ENCODE measurements around the gene LBR.

DNA sequence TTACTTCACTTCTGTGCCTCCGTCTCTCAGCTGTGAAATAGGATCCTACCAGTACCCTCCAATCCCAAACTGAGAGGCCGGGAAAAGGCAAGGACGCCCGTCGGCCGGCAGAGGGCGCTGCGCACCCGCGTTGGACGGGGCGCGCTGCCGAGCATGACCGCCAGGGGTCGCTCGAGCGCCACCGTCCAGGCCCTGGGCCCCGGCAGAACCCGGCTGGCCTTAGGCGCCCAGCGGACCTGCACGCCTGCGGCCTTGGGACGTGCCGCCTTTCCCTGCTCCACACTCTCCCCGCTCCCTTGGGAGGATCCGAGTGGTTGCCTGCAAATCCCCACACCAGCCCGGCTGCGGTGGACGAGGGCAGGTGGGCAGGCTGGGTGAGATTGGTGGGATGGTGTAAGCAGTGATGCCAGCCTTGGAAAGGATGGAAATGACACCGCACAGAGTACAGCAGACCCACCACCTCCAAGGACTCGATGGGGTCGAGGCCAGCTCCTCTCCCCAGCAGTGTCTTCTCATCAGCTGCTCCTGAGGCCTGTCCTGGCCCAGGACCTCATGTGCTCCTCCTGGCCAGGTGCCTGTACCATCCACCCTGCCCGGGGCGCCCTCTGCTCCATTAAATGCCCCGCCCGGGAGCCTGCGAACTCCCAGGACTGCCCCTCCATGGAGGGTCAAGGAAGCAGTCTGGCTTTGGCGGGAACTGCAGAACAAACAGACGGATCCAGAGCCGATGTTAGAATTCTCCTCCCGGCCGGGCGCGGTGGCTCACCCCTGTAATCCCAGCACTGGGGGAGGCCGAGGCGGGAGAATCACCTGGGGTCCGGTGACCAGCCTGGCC is 47.4 kb upstream of the LBR start:
- TF ChIP-seq POLR2A (IDR thresholded peaks at IDR 0.05; ENCODE audit: low read depth, low read length): peak; percentile 74
- TF ChIP-seq, protein P1, sequence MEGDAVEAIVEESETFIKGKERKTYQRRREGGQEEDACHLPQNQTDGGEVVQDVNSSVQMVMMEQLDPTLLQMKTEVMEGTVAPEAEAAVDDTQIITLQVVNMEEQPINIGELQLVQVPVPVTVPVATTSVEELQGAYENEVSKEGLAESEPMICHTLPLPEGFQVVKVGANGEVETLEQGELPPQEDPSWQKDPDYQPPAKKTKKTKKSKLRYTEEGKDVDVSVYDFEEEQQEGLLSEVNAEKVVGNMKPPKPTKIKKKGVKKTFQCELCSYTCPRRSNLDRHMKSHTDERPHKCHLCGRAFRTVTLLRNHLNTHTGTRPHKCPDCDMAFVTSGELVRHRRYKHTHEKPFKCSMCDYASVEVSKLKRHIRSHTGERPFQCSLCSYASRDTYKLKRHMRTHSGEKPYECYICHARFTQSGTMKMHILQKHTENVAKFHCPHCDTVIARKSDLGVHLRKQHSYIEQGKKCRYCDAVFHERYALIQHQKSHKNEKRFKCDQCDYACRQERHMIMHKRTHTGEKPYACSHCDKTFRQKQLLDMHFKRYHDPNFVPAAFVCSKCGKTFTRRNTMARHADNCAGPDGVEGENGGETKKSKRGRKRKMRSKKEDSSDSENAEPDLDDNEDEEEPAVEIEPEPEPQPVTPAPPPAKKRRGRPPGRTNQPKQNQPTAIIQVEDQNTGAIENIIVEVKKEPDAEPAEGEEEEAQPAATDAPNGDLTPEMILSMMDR (conservative IDR thresholded peaks at IDR 0.05; ENCODE audit: low read depth, low read length): peak; percentile 100; the same call in 1 of the 2 replicates
- TF ChIP-seq NFE2L2 (IDR thresholded peaks at IDR 0.05; ENCODE audit: low read depth, low read length): 0 out of 2 replicates have a peak, but pooled peaks have one; percentile 6
- TF ChIP-seq BHLHE40 (IDR thresholded peaks at IDR 0.05; ENCODE audit: low read depth, low read length): no peak
- TF ChIP-seq RFX5 (IDR thresholded peaks at IDR 0.05; ENCODE audit: low read depth, low read length): no peak
- TF ChIP-seq SMC3 (IDR thresholded peaks at IDR 0.05; ENCODE audit: low read depth, low read length): peak; percentile 100
- no peak for TF ChIP-seq CEBPB (IDR thresholded peaks at IDR 0.05; ENCODE audit: low read depth, low read length)
- no peak for TF ChIP-seq FOS (IDR thresholded peaks at IDR 0.05; ENCODE audit: low read depth, low read length)
- peak; percentile 100 for TF ChIP-seq RAD21 (IDR thresholded peaks at IDR 0.05; ENCODE audit: low read length)

All from IMR-90 (cell line).